Lower lobe of right lung (tissue), 2 donors: ENCODE measurements around the gene WNK2. TPM values are rescaled to one million over a fixed set of nuclear protein-coding genes. Genes with fewer than 3 reads are reported as not detected.
"Not testable (repeated sequence)": the region's sequence is repeated elsewhere in the genome, so short reads cannot be mapped to it uniquely, and the experiment has no call there.

Source experiments
- ATAC-seq, 2 donors: fragments of 200-7000 bp; cut with Tn5 transposase; one replicate each; pipeline ENCODE4 v1.9.1; 2020 to 2022; ENCODE audit warnings: mild to moderate bottlenecking in 2 of 2, moderate library complexity in 2 of 2
- DNase-seq: peaks from one replicate; pipeline ENCODE4 v3.0.0-alpha.2; 2020
- H3K27ac ChIP-seq: fragments of 200-600 bp; one replicate; pipeline ENCODE4 v1.8.0; 2022
- H3K27me3 ChIP-seq: fragments of 200-600 bp; one replicate; pipeline ENCODE4 v1.8.0; 2022; ENCODE audit warnings: low read depth
- H3K36me3 ChIP-seq: fragments of 200-600 bp; one replicate; pipeline ENCODE4 v1.8.0; 2022; ENCODE audit warnings: mild to moderate bottlenecking
- H3K4me1 ChIP-seq: fragments of 200-600 bp; one replicate; pipeline ENCODE4 v1.8.0; 2022
- H3K4me3 ChIP-seq: fragments of 200-600 bp; one replicate; pipeline ENCODE4 v1.8.0; 2022; ENCODE audit warnings: mild to moderate bottlenecking
- H3K9me3 ChIP-seq: fragments of 200-600 bp; one replicate; pipeline ENCODE4 v1.8.0; 2022
- intact Hi-C: fragments of 100-400 bp; cut with DNase I; formaldehyde crosslinking; loops from one replicate; pipeline ENCODE4 v1.11.0; 2022
- total RNA-seq: library from RNA; stranded (reverse); fragmentation: NEBNext Ultra II Directional; extraction: Animal tissue kit (Norgen Biotek cat#: 25700); gene quantifications from one replicate; pipeline ENCODE4 v1.2.1, GENCODE V29; 2021
- TF ChIP-seq, protein P1 (sequence below): fragments of 200-600 bp; IDR thresholded peaks from one replicate; pipeline ENCODE4 v1.8.0; 2022; ENCODE audit warnings: antibody characterized with exemption, mild to moderate bottlenecking
- donor health status: DM: no; HTN: yes; CAD: no; lungs with severe emphysema.

Gene WNK2
- total RNA-seq, 1 donor from 2014 or later: 7.7 TPM

DNA sequence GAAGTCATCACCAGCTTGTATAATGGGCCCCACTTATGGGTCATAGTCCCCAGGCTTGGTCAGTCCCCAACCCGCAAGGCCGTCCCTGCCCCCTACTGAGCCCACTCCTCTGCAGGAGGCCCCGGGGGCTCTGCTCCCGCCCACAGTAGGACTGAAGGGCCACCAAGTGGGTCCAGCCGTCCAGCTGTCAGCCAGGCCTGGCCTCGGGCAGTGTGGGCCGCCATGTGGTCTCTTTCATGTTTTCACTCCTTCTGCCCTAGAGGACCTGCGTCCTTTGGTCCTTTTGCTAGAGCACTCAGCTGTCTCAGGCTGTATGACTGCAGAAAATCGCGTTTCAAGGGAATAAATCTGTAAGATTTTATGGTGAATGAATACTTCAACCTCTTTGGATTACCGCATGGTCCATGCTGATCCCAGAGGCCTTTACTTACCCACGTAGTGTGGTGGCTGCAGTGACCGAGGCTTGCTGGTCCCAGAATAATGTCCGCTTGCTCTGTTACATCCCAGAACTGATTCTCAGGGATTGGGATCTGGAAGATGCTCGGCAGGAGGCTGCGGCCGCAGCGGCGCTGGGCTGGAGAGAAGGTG, 161.8 kb downstream of the WNK2 start:
- DNase-seq (no peak), ATAC-seq (peak in 1 of 2 donors; percentile 37)
- Histone ChIP-seq H3K27ac (no peak overlapping the region), H3K27me3 (peaks cover 16% of the 10 kb centered on the region), H3K4me1 (peaks cover 13% of the 10 kb centered on the region), H3K9me3 (no peaks in the 10 kb centered on the region), H3K36me3 (no peaks in the 10 kb centered on the region), H3K4me3 (peak overlapping the region; percentile 57)
- intact Hi-C loops: no loop called here
- TF ChIP-seq, protein P1, sequence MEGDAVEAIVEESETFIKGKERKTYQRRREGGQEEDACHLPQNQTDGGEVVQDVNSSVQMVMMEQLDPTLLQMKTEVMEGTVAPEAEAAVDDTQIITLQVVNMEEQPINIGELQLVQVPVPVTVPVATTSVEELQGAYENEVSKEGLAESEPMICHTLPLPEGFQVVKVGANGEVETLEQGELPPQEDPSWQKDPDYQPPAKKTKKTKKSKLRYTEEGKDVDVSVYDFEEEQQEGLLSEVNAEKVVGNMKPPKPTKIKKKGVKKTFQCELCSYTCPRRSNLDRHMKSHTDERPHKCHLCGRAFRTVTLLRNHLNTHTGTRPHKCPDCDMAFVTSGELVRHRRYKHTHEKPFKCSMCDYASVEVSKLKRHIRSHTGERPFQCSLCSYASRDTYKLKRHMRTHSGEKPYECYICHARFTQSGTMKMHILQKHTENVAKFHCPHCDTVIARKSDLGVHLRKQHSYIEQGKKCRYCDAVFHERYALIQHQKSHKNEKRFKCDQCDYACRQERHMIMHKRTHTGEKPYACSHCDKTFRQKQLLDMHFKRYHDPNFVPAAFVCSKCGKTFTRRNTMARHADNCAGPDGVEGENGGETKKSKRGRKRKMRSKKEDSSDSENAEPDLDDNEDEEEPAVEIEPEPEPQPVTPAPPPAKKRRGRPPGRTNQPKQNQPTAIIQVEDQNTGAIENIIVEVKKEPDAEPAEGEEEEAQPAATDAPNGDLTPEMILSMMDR: no peak

DNA sequence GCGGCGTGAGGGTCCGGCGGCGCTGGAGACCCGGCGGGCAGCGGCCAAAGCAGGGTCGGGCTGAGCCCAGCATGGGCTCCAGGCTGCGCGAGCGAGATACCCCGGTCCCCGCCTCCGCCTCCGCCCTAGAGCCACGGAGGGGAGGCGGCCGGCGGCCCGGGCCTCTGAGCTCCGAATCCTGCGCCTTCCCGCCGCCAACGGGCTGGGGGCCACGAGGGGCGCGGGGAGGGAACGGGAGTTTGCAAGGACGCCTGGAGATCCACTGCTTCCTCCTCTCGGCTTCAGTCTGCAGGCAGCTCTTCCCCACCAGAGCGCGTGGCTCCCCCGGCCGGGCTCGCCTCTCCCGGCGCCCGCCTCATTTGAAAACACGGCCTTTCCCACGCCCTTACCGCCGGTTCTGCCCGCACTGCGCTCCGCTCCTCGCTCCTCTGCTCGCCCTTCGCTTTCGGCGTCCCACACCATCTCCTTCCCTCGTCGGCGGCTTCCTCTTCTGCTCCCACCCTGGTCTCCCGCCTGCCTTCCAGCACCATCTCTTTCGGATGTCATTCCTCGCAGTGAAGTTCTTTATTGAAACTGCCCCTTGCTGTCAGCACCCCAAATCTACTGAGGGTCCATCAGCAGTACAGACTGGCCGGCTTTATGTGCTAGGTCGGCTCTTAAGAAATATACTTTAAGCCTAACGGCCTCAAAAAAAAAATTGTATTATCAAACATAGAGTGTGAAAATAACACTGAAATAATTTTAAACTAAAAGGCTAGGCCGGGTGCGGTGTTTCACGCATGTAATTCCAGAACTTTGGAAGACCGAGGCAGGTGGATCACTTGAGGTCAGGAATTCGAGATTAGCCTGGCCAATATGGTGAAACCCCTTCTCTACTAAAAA, 162.5 kb downstream of the WNK2 start:
- intact Hi-C loops: no loop called here
- Histone ChIP-seq H3K9me3 (no peaks in the 10 kb centered on the region), H3K27ac (no peak overlapping the region), H3K4me3 (peak overlapping the region; percentile 57), H3K36me3 (no peaks in the 10 kb centered on the region), H3K4me1 (peaks cover 13% of the 10 kb centered on the region), H3K27me3 (peaks cover 16% of the 10 kb centered on the region)
- TF ChIP-seq, protein P1: no peak
- peak; percentile 56 to 57 for ATAC-seq
- DNase-seq: no peak

DNA sequence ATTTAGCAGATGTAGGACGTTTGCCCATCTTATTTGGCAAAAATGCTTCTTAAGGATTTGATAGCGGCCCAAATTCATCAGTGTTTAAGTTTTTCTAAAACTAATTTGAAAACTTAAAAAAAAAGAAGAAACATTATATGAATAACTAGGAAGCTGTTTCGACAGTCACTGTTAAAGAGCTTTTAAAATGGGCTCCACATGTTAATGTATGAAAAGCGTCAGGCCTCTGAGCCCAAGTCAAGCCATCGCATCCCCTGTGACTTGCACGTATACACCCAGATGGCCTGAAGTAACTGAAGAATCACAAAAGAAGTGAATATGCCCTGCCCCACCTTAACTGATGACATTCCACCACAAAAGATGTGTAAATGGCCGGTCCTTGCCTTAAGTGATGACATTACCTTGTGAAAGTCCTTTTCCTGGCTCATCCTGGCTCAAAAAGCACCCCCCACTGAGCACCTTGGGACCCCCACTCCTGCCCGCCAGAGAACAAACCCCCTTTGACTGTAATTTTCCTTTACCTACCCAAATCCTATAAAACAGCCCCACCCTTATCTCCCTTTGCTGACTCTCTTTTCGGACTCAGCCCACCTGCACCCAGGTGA, 163.5 kb downstream of the WNK2 start:
- H3K9me3 ChIP-seq, DNase-seq, ATAC-seq, H3K4me3 ChIP-seq, H3K36me3 ChIP-seq, intact Hi-C loops, H3K27ac ChIP-seq: not testable (repeated sequence)
- H3K27me3 ChIP-seq: peaks cover 16% of the 10 kb centered on the region
- H3K4me1 ChIP-seq: peaks cover 13% of the 10 kb centered on the region

DNA sequence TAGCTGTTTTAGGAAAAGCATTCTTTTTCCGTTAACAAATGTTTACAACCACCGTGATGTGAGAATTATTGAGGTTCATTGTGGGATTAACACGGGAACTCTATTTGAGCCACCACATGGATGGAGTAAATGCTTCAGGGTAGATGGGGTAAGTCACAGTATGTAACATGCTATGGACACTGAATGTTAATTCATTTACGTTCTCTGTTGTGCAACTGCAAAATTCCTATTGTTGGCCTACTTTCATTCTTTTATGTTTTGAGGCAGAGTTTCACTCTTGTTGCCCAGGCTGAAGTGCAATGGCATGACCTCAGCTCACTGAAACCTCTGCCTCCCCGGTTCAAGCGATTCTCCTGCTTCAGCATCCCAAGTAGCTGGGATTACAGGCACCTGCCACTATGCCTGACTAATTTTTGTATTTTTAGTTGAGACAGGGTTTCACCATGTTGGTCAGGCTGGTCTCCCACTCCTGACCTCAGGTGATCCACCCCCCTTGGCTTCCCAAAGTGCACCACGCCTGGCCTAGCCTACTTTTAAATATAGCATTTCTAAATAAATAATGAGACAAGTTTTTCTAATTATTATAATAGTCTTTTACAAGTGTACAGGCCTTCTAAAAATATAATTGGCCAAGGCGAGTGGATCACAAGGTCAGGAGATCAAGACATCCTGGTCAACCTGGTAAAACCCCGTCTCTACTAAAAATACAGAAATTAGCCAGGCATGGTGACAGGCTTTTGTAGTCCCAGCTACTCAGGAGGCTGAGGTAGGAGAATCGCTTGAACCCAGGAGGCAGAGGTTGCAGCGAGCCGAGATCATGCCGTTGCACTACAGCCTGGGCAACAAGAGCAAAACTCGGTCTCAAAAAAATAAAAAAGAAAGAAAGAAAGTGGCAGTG, 169.7 kb downstream of the WNK2 start:
- ATAC-seq, H3K4me1 ChIP-seq, H3K36me3 ChIP-seq, H3K9me3 ChIP-seq, H3K4me3 ChIP-seq, H3K27me3 ChIP-seq, DNase-seq, intact Hi-C loops, H3K27ac ChIP-seq: not testable (repeated sequence)

DNA sequence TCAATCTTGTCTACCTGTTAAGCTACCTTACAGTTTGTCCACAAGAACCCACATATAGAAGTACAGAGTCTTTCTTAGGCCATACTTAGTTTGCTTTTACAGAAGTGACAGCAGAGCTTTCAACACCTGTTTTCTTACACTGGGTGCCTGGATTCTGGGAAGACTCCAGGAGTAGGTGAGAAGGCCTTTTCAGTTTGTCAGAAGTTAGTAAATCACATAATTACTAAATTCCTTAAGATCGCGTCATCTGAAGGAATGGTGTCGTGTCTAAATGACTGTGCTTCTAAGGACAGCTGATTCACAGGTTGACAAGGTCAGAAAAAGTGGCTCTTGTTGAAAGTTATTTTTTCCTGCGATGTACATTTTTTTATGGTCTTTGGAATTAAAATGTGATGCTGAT, 170.5 kb downstream of the WNK2 start:
- Histone ChIP-seq H3K4me1 (no peaks in the 10 kb centered on the region), H3K4me3 (no peak overlapping the region), H3K27ac (no peak overlapping the region), H3K36me3 (no peaks in the 10 kb centered on the region), H3K9me3 (no peaks in the 10 kb centered on the region), H3K27me3 (no peaks in the 10 kb centered on the region)
- DNase-seq: no peak
- TF ChIP-seq, protein P1: no peak
- no peak for ATAC-seq
- intact Hi-C loops: no loop called here

DNA sequence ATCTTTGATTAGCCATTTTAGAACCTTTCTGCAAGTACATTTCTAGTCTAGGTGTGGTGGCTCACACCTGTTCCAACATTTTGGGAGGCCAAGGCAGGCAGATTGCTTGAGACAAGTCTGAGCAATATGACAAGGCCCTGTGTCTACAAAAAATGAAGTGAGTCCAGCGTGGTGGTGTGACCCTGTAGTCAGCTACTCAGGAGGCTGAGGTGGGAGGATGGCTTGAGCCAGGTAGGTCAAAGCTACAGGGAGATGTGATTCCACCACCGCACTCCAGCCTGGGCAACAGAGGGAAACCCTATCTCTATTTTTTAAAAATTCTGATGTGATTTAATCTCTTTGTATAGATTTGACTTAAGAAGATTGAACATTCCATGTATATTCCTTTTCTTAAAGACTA, 171.9 kb downstream of the WNK2 start:
- H3K4me3 ChIP-seq: no peak overlapping the region
- peaks cover 5% of the 10 kb centered on the region for H3K9me3 ChIP-seq
- H3K27me3 ChIP-seq: no peaks in the 10 kb centered on the region
- TF ChIP-seq, protein P1: no peak
- no peaks in the 10 kb centered on the region for H3K36me3 ChIP-seq
- intact Hi-C loops: no loop called here
- ATAC-seq: no peak
- H3K27ac ChIP-seq: no peak overlapping the region
- DNase-seq: no peak
- H3K4me1 ChIP-seq: no peaks in the 10 kb centered on the region
